Measurements from ENCODE around the gene ALOXE3.

- no peak for TF ChIP-seq POLR2A (IDR thresholded peaks at IDR 0.05)
- TF ChIP-seq, protein P1, sequence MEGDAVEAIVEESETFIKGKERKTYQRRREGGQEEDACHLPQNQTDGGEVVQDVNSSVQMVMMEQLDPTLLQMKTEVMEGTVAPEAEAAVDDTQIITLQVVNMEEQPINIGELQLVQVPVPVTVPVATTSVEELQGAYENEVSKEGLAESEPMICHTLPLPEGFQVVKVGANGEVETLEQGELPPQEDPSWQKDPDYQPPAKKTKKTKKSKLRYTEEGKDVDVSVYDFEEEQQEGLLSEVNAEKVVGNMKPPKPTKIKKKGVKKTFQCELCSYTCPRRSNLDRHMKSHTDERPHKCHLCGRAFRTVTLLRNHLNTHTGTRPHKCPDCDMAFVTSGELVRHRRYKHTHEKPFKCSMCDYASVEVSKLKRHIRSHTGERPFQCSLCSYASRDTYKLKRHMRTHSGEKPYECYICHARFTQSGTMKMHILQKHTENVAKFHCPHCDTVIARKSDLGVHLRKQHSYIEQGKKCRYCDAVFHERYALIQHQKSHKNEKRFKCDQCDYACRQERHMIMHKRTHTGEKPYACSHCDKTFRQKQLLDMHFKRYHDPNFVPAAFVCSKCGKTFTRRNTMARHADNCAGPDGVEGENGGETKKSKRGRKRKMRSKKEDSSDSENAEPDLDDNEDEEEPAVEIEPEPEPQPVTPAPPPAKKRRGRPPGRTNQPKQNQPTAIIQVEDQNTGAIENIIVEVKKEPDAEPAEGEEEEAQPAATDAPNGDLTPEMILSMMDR (IDR thresholded peaks at IDR 0.05 in 4 of 5, conservative IDR thresholded peaks at IDR 0.05 in 1 of 5): no peak
Observed at GRCh38 chr17:8103549-8103948, 14.8 kb downstream of the ALOXE3 start.
